Astrocyte (in vitro differentiated cells and primary cell): ENCODE results near the gene NGDN. TPM values are rescaled to one million over a fixed set of nuclear protein-coding genes. Genes with fewer than 3 reads are reported as not detected.

Source experiments
- DNase-seq: peaks from one replicate; pipeline ENCODE4 v3.0.0-alpha.2; 2010; ENCODE audit warnings: low read depth
- FAIRE-seq: peaks from 2 replicates; lab custom pipeline; 2011; peaks lifted over from hg19 to GRCh38; lab: Jason Lieb, UNC
- H2AFZ ChIP-seq: 2 replicates; pipeline ENCODE4 v1.6.0; 2012; ENCODE audit warnings: low read depth, low read length, inconsistent platforms
- H3K27ac ChIP-seq: 2 replicates; pipeline ENCODE4 v1.5.1; 2011; ENCODE audit warnings: low read depth, low read length, inconsistent platforms
- H3K27me3 ChIP-seq: 2 replicates; pipeline ENCODE4 v1.6.0; 2011; ENCODE audit warnings: low read length, inconsistent platforms; ENCODE audit not compliant: insufficient read depth
- H3K36me3 ChIP-seq: 2 replicates; pipeline ENCODE4 v1.5.1; 2011; ENCODE audit warnings: low read length, inconsistent platforms; ENCODE audit not compliant: insufficient read depth
- H3K4me1 ChIP-seq: 2 replicates; pipeline ENCODE4 v1.5.1; 2011; ENCODE audit warnings: low read length, inconsistent platforms; ENCODE audit not compliant: insufficient read depth
- H3K4me2 ChIP-seq: 2 replicates; pipeline ENCODE4 v1.6.0; 2012; ENCODE audit warnings: low read length, inconsistent platforms
- H3K4me3 ChIP-seq: 2 replicates; pipeline ENCODE4 v1.5.1; 2011; ENCODE audit warnings: low read depth, mild to moderate bottlenecking, low read length, inconsistent platforms; ENCODE audit not compliant: insufficient read depth
- H3K79me2 ChIP-seq: 2 replicates; pipeline ENCODE4 v1.6.0; 2012; ENCODE audit warnings: mild to moderate bottlenecking, low read length, inconsistent platforms; ENCODE audit not compliant: insufficient read depth
- H3K9ac ChIP-seq: 2 replicates; pipeline ENCODE4 v1.6.0; 2012; ENCODE audit warnings: mild to moderate bottlenecking, low read length, inconsistent platforms
- H3K9me3 ChIP-seq: 2 replicates; pipeline ENCODE4 v1.5.1; 2012; ENCODE audit warnings: low read depth, mild to moderate bottlenecking, low read length, inconsistent platforms; ENCODE audit not compliant: insufficient read depth
- H4K20me1 ChIP-seq: 2 replicates; pipeline ENCODE4 v1.6.0; 2012; ENCODE audit warnings: low read length, inconsistent platforms; ENCODE audit not compliant: insufficient read depth
- H3K27ac Mint-ChIP-seq: one replicate; pipeline ENCODE4 v1.8.0; 2021; ENCODE audit warnings: mild to moderate bottlenecking, mixed read lengths; ENCODE audit not compliant: unreplicated experiment
- H3K27me3 Mint-ChIP-seq: one replicate; pipeline ENCODE4 v1.8.0; 2021; ENCODE audit warnings: low read depth, mixed read lengths; ENCODE audit not compliant: unreplicated experiment
- H3K36me3 Mint-ChIP-seq: one replicate; pipeline ENCODE4 v1.8.0; 2021; ENCODE audit warnings: low read depth, mixed read lengths; ENCODE audit not compliant: unreplicated experiment
- H3K4me1 Mint-ChIP-seq: one replicate; pipeline ENCODE4 v1.8.0; 2021; ENCODE audit warnings: low read depth, mixed read lengths; ENCODE audit not compliant: unreplicated experiment
- H3K4me3 Mint-ChIP-seq: one replicate; pipeline ENCODE4 v1.8.0; 2021; ENCODE audit warnings: mild to moderate bottlenecking, moderate library complexity, mixed read lengths; ENCODE audit not compliant: unreplicated experiment
- H3K9me3 Mint-ChIP-seq: one replicate; pipeline ENCODE4 v1.8.0; 2021; ENCODE audit warnings: mild to moderate bottlenecking, mixed read lengths; ENCODE audit not compliant: unreplicated experiment
- EZH2 ChIP-seq: IDR thresholded peaks from 2 replicates; pipeline ENCODE4 v1.6.1; 2012; ENCODE audit warnings: mild to moderate bottlenecking, low read length, inconsistent platforms; ENCODE audit not compliant: insufficient read depth
- total RNA-seq: library from RNA; stranded (reverse); gene quantifications from 2 replicates; pipeline ENCODE4 v1.2.1, GENCODE V29; 2021
- TF ChIP-seq, protein P1 (sequence below): IDR thresholded peaks from 2 replicates; pipeline ENCODE4 v1.5.1; 2011; ENCODE audit warnings: low read depth, mild to moderate bottlenecking, inconsistent platforms, low read length, moderate library complexity; ENCODE audit not compliant: insufficient read depth

The NGDN gene
- total RNA-seq, 1 donor from 2014 or later: 28.6 TPM

DNA sequence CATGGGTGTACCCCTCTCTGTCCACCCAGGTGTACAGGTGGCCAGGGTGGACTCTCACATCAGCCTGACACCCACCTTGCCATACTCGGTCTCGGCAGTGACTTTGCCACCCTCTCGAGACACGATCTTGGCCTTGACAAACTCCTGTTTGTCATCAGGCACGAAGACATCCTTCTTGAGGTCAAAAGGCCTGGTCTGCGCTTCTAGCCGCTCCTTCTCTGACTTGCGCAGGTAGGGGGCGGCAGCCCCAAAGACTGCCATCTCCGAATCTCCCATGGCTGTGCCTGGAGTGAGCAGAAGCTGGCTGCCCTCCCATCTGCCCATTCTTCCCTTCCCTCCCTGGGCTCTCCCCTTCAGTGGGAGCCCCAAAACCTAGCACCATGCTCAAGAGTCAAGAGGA is 36.0 kb upstream of the NGDN start:
- peaks cover 33% of the 10 kb centered on the region for H3K27me3 Mint-ChIP-seq
- peaks cover 24% of the 10 kb centered on the region for H3K4me1 Mint-ChIP-seq
- Histone ChIP-seq H3K4me2 (no peak overlapping the region), H3K9me3 (no peaks in the 10 kb centered on the region), H3K36me3 (no peaks in the 10 kb centered on the region), H3K4me3 (no peak overlapping the region), H3K27ac (no peak overlapping the region), H4K20me1 (no peaks in the 10 kb centered on the region), H3K4me1 (no peaks in the 10 kb centered on the region), H3K79me2 (no peaks in the 10 kb centered on the region), H3K27me3 (peaks cover 4% of the 10 kb centered on the region), H3K9ac (no peak overlapping the region), H2AFZ (no peak overlapping the region)
- H3K27ac Mint-ChIP-seq: no peak overlapping the region
- no peak overlapping the region for H3K4me3 Mint-ChIP-seq
- H3K36me3 Mint-ChIP-seq: no peaks in the 10 kb centered on the region
- TF ChIP-seq, protein P1, sequence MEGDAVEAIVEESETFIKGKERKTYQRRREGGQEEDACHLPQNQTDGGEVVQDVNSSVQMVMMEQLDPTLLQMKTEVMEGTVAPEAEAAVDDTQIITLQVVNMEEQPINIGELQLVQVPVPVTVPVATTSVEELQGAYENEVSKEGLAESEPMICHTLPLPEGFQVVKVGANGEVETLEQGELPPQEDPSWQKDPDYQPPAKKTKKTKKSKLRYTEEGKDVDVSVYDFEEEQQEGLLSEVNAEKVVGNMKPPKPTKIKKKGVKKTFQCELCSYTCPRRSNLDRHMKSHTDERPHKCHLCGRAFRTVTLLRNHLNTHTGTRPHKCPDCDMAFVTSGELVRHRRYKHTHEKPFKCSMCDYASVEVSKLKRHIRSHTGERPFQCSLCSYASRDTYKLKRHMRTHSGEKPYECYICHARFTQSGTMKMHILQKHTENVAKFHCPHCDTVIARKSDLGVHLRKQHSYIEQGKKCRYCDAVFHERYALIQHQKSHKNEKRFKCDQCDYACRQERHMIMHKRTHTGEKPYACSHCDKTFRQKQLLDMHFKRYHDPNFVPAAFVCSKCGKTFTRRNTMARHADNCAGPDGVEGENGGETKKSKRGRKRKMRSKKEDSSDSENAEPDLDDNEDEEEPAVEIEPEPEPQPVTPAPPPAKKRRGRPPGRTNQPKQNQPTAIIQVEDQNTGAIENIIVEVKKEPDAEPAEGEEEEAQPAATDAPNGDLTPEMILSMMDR: no peak
- no peak for TF ChIP-seq EZH2
- H3K9me3 Mint-ChIP-seq: peaks cover 5% of the 10 kb centered on the region
- FAIRE-seq: no peak
- DNase-seq: no peak

DNA sequence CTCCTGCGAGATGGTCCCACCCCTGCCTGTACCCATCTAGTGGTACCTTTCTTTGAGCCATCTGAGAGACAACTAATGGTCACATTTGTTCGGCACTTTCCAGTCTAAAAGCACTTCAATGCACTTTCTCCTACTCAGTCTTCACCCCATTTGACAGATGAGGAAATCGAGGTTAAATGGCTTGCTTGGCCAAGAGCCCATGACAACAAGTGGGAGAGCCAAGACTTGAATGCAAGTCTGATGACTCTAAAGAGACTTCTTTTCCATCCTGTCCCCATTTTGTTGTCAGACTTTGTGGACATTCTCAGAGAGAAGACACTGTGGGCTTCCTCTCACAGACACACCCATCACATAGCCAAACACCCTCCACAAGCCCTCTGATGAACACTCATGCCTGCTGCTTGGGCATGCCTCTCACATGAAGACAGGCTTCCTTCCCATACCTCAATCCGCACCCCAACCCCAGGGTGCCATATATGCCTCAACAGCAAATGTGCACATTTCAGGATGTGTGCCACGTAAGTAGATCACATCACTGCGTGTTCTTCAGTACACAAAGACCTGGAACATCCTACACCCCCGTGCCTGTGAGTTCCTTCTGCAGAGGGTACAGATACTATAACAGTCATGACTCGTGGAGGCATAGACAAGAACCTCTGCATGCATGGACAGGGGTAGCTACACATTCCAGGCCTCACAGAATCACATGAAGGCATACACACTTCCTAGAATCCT is 34.8 kb upstream of the NGDN start:
- Histone ChIP-seq H3K4me3 (no peak overlapping the region), H3K79me2 (no peaks in the 10 kb centered on the region), H3K27ac (no peak overlapping the region), H3K36me3 (no peaks in the 10 kb centered on the region), H3K4me2 (no peak overlapping the region), H3K4me1 (no peaks in the 10 kb centered on the region), H3K27me3 (peaks cover 4% of the 10 kb centered on the region), H2AFZ (no peak overlapping the region), H4K20me1 (no peaks in the 10 kb centered on the region), H3K9ac (no peak overlapping the region), H3K9me3 (no peaks in the 10 kb centered on the region)
- Mint-ChIP-seq H3K4me1 (peaks cover 24% of the 10 kb centered on the region), H3K27me3 (peaks cover 30% of the 10 kb centered on the region), H3K4me3 (no peak overlapping the region), H3K36me3 (no peaks in the 10 kb centered on the region), H3K9me3 (peaks cover 5% of the 10 kb centered on the region), H3K27ac (no peak overlapping the region)
- DNase-seq (no peak), FAIRE-seq (no peak)
- no peak for TF ChIP-seq EZH2
- TF ChIP-seq, protein P1: no peak
